ENCODE data around the gene PRKCQ.

- TF ChIP-seq CTCF (IDR thresholded peaks at IDR 0.05): no peak
- TF ChIP-seq POLR2A (IDR thresholded peaks at IDR 0.05): no peak
Observed at GRCh38 chr10:6400331-6400730, 179.7 kb downstream of the PRKCQ start.

Data from testis (tissue), 2 donors.